HepG2 (cell line): Measurements from ENCODE around the gene STRN3. TPM values are rescaled to one million over a fixed set of nuclear protein-coding genes. Genes with fewer than 3 reads are reported as not detected.
A peak's percentile ranks its signal among the peaks of the same experiment; 100 is the strongest.

ENCODE experiments used
- AGO2 ChIP-seq: fragments of 200-400 bp; formaldehyde crosslinking; optimal IDR thresholded peaks from 2 replicates; pipeline ENCODE3; 2017; ENCODE audit warnings: mild to moderate bottlenecking, low read depth, low read length, moderate library complexity
- ARHGAP35 ChIP-seq: sonication (generic); formaldehyde crosslinking; IDR thresholded peaks from 2 replicates; pipeline ENCODE4 v1.9.0; 2022; ENCODE audit warnings: mild to moderate bottlenecking, inconsistent platforms, moderate library complexity, missing genetic modification reagents, borderline replicate concordance
- CBFB ChIP-seq: sonication (generic); formaldehyde crosslinking; IDR thresholded peaks from 2 replicates; pipeline ENCODE4 v1.4.0; 2020; ENCODE audit warnings: missing genetic modification reagents
- CBX1 ChIP-seq: IDR thresholded peaks from one replicate; pipeline ENCODE4 v1.6.1; 2016; ENCODE audit warnings: antibody characterized with exemption, low read depth
- FOXA3 ChIP-seq: IDR thresholded peaks from 2 replicates; pipeline ENCODE4 v1.6.1; 2016; ENCODE audit warnings: missing genetic modification reagents, missing compliant biosample characterization
- GATAD2A ChIP-seq: IDR thresholded peaks from 2 replicates; pipeline ENCODE4 v1.6.1; 2016
- IRF2 ChIP-seq: IDR thresholded peaks from 2 replicates; pipeline ENCODE4 v1.6.1; 2018; ENCODE audit warnings: missing genetic modification reagents, missing compliant biosample characterization
- KDM5B ChIP-seq: sonication (generic); formaldehyde crosslinking; IDR thresholded peaks from 2 replicates; pipeline ENCODE4 v1.4.0; 2020; ENCODE audit warnings: missing genetic modification reagents, mild to moderate bottlenecking, borderline replicate concordance
- MED8 ChIP-seq: sonication (generic); formaldehyde crosslinking; IDR thresholded peaks from 2 replicates; pipeline ENCODE4 v1.8.1; 2023; ENCODE audit warnings: mild to moderate bottlenecking, missing genetic modification reagents; ENCODE audit not compliant: insufficient replicate concordance
- SP5 ChIP-seq: IDR thresholded peaks from 2 replicates; pipeline ENCODE4 v1.6.1; 2016; ENCODE audit warnings: low read depth, borderline replicate concordance
- ZFP36L2 ChIP-seq: sonication (generic); formaldehyde crosslinking; IDR thresholded peaks from 2 replicates; pipeline ENCODE4 v1.4.0; 2020; ENCODE audit warnings: missing genetic modification reagents
- ZFP41 ChIP-seq: sonication (generic); formaldehyde crosslinking; IDR thresholded peaks from 2 replicates; pipeline ENCODE4 v1.4.0; 2020; ENCODE audit warnings: mild to moderate bottlenecking, missing genetic modification reagents, borderline replicate concordance
- ZNF10 ChIP-seq: sonication (generic); formaldehyde crosslinking; IDR thresholded peaks from 2 replicates; pipeline ENCODE4 v1.4.0; 2020; ENCODE audit warnings: mild to moderate bottlenecking, low read depth, missing genetic modification reagents, borderline replicate concordance
- ZNF615 ChIP-seq: sonication (generic); formaldehyde crosslinking; IDR thresholded peaks from 2 replicates; pipeline ENCODE4 v1.5.0; 2020; ENCODE audit warnings: mild to moderate bottlenecking, missing genetic modification reagents, borderline replicate concordance
- polyA plus RNA-seq, 8 experiments: library from polyadenylated mRNA; depleted of rRNA in 3 of 8; stranded (reverse) in 7 of 8; unstranded in 1 of 8; fragments of >200 nt; fragmentation: Illumina TruSeq in 4 of 8; extraction: Trizol in 4 of 8; gene quantifications; 2 replicates each; pipeline versions ENCODE4 v1.2.1 to v1.2.3, GENCODE V29; 2011 to 2016; ENCODE audit warnings: low read depth in 4 of 8, missing spikeins in 1 of 8, mixed read lengths in 1 of 8; ENCODE audit not compliant: insufficient read depth in 1 of 8
- total RNA-seq, 5 experiments: library from RNA; depleted of rRNA; stranded (reverse); fragments of >200 nt; fragmentation: Illumina TruSeq; extraction: Trizol; gene quantifications; 2 replicates each; pipeline ENCODE4 v1.2.3, GENCODE V29; 2016; ENCODE audit warnings: low read depth in 1 of 5
- TF ChIP-seq, protein P1 (sequence below): sonication (generic); formaldehyde crosslinking; IDR thresholded peaks from 2 replicates; pipeline ENCODE4 v1.5.0; 2020; ENCODE audit warnings: missing genetic modification reagents, mild to moderate bottlenecking, borderline replicate concordance
- TF ChIP-seq, protein P2 (sequence below): sonication (generic); formaldehyde crosslinking; IDR thresholded peaks from 2 replicates; pipeline ENCODE4 v1.4.0; 2020; ENCODE audit warnings: missing genetic modification reagents, borderline replicate concordance
- TF ChIP-seq, protein P3 (sequence below): IDR thresholded peaks from 2 replicates; pipeline ENCODE4 v1.4.0; 2020; ENCODE audit warnings: mild to moderate bottlenecking, missing genetic modification reagents
- TF ChIP-seq, protein P4 (sequence below): sonication (generic); formaldehyde crosslinking; IDR thresholded peaks from 2 replicates; pipeline ENCODE4 v1.5.1; 2020; ENCODE audit warnings: missing genetic modification reagents, mild to moderate bottlenecking, borderline replicate concordance
- TF ChIP-seq, protein P5 (sequence below): sonication (generic); formaldehyde crosslinking; IDR thresholded peaks from 2 replicates; pipeline ENCODE4 v1.5.0; 2020; ENCODE audit warnings: missing genetic modification reagents

Gene STRN3
- total and polyA plus RNA-seq, 2 of the 13 experiments (the other 11 are each of a cell fraction or from before 2014, with no cell fraction given): 49.4 to 123 TPM

DNA sequence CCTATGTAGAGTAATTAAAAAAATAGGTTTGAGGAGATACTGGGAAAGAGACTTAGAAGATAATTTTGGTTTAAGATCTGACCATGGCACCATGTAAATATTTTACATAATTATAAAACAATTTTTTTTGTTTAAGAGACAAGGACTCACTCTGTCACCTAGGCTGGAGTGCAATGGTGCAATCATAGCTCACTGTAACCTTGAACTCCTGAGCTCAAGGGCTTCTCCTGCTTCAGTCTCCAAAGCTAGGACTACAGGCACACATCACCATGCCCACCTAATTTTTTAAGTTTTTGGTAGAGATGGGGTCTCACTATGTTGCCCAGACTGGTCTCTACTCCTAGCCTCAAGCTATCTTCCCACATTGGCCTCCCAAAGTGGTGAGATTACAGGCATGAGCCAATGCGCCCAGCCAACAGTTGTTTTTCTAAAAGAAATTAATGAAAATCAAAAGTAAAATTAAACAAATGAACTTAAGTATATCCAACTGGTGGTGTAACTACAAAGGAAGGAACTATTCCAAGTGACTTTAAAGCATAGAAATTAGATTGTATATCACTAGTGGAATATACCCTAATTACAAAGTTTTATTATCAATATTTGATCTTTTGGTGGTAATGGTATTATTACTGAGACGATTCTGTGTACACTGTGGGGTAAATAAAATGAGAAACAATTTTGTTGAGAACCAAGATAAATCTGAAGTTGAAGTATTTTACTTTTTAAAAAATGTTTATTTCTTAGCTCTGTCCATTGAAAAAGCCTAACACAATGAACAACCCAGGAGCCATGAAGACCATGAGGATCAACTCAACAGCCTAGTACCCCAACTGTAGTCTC, 122.7 kb downstream of the STRN3 start (continued):
- TF ChIP-seq, protein P1, sequence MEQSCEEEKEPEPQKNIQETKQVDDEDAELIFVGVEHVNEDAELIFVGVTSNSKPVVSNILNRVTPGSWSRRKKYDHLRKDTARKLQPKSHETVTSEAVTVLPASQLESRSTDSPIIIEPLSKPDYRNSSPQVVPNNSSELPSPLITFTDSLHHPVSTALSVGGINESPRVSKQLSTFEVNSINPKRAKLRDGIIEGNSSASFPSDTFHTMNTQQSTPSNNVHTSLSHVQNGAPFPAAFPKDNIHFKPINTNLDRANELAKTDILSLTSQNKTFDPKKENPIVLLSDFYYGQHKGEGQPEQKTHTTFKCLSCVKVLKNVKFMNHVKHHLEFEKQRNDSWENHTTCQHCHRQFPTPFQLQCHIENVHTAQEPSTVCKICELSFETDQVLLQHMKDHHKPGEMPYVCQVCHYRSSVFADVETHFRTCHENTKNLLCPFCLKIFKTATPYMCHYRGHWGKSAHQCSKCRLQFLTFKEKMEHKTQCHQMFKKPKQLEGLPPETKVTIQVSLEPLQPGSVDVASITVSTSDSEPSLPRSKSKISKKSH (CRISPR knock-in tag): no peak
- TF ChIP-seq KDM5B (CRISPR knock-in tag) (no peak), ZNF10 (CRISPR knock-in tag) (no peak), ZNF615 (CRISPR knock-in tag) (no peak), GATAD2A (CRISPR knock-in tag) (peak; percentile 74; the same call in 1 of the 2 replicates), CBX1 (no peak), AGO2 (no peak), ARHGAP35 (CRISPR knock-in tag) (no peak), SP5 (no peak), ZFP36L2 (CRISPR knock-in tag) (no peak), MED8 (CRISPR knock-in tag) (no peak), ZFP41 (CRISPR knock-in tag) (no peak), FOXA3 (CRISPR knock-in tag) (0 out of 2 replicates have a peak, but pooled peaks have one; percentile 10), CBFB (CRISPR knock-in tag) (no peak), IRF2 (0 out of 2 replicates have a peak, but pooled peaks have one; percentile 26)
- TF ChIP-seq, protein P2, sequence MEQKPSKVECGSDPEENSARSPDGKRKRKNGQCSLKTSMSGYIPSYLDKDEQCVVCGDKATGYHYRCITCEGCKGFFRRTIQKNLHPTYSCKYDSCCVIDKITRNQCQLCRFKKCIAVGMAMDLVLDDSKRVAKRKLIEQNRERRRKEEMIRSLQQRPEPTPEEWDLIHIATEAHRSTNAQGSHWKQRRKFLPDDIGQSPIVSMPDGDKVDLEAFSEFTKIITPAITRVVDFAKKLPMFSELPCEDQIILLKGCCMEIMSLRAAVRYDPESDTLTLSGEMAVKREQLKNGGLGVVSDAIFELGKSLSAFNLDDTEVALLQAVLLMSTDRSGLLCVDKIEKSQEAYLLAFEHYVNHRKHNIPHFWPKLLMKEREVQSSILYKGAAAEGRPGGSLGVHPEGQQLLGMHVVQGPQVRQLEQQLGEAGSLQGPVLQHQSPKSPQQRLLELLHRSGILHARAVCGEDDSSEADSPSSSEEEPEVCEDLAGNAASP (CRISPR knock-in tag): peak; percentile 63; the same call in 1 of the 2 replicates
- TF ChIP-seq, protein P3, sequence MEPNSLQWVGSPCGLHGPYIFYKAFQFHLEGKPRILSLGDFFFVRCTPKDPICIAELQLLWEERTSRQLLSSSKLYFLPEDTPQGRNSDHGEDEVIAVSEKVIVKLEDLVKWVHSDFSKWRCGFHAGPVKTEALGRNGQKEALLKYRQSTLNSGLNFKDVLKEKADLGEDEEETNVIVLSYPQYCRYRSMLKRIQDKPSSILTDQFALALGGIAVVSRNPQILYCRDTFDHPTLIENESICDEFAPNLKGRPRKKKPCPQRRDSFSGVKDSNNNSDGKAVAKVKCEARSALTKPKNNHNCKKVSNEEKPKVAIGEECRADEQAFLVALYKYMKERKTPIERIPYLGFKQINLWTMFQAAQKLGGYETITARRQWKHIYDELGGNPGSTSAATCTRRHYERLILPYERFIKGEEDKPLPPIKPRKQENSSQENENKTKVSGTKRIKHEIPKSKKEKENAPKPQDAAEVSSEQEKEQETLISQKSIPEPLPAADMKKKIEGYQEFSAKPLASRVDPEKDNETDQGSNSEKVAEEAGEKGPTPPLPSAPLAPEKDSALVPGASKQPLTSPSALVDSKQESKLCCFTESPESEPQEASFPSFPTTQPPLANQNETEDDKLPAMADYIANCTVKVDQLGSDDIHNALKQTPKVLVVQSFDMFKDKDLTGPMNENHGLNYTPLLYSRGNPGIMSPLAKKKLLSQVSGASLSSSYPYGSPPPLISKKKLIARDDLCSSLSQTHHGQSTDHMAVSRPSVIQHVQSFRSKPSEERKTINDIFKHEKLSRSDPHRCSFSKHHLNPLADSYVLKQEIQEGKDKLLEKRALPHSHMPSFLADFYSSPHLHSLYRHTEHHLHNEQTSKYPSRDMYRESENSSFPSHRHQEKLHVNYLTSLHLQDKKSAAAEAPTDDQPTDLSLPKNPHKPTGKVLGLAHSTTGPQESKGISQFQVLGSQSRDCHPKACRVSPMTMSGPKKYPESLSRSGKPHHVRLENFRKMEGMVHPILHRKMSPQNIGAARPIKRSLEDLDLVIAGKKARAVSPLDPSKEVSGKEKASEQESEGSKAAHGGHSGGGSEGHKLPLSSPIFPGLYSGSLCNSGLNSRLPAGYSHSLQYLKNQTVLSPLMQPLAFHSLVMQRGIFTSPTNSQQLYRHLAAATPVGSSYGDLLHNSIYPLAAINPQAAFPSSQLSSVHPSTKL (CRISPR knock-in tag): peak; percentile 85
- TF ChIP-seq, protein P4, sequence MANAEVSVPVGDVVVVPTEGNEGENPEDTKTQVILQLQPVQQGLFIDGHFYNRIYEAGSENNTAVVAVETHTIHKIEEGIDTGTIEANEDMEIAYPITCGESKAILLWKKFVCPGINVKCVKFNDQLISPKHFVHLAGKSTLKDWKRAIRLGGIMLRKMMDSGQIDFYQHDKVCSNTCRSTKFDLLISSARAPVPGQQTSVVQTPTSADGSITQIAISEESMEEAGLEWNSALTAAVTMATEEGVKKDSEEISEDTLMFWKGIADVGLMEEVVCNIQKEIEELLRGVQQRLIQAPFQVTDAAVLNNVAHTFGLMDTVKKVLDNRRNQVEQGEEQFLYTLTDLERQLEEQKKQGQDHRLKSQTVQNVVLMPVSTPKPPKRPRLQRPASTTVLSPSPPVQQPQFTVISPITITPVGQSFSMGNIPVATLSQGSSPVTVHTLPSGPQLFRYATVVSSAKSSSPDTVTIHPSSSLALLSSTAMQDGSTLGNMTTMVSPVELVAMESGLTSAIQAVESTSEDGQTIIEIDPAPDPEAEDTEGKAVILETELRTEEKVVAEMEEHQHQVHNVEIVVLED (CRISPR knock-in tag): 0 out of 2 replicates have a peak, but pooled peaks have one; percentile 0
- TF ChIP-seq, protein P5, sequence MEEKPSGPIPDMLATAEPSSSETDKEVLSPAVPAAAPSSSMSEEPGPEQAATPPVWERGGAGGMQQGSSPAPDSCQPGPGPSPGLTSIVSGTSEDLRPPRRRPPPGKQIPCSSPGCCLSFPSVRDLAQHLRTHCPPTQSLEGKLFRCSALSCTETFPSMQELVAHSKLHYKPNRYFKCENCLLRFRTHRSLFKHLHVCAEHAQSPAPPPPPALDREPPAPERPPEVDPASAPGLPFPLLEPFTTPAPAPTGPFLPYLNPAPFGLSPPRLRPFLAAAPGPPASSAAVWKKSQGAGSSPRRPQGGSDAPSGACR: no peak
